H9 (cell line): Measurements from ENCODE around the gene LAMP2. TPM values are rescaled to one million over a fixed set of nuclear protein-coding genes. Genes with fewer than 3 reads are reported as not detected.

Experiments
- DNase-seq: peaks from one replicate; pipeline ENCODE4 v3.0.0-alpha.2; 2017
- H2AFZ ChIP-seq: one replicate; pipeline ENCODE4 v1.6.1; 2013; ENCODE audit warnings: mild to moderate bottlenecking, low read length, control low read depth, moderate library complexity
- H2AK5ac ChIP-seq: 2 replicates; pipeline ENCODE4 v1.6.1; 2013; ENCODE audit warnings: low read length, control low read depth, mixed read lengths; ENCODE audit not compliant: insufficient read length
- H2BK120ac ChIP-seq: one replicate; pipeline ENCODE4 v1.6.1; 2013; ENCODE audit warnings: low read depth, mild to moderate bottlenecking, low read length, control low read depth, inconsistent platforms; ENCODE audit not compliant: poor library complexity, severe bottlenecking
- H2BK12ac ChIP-seq: 2 replicates; pipeline ENCODE4 v1.6.1; 2013; ENCODE audit warnings: low read length, control low read depth, mixed read lengths, low read depth; ENCODE audit not compliant: insufficient read length
- H2BK15ac ChIP-seq: 2 replicates; pipeline ENCODE4 v1.6.1; 2013; ENCODE audit warnings: low read depth, low read length, control low read depth
- H2BK20ac ChIP-seq: one replicate; pipeline ENCODE4 v1.6.1; 2013; ENCODE audit warnings: low read depth, mild to moderate bottlenecking, low read length, control low read depth, inconsistent platforms; ENCODE audit not compliant: poor library complexity, severe bottlenecking
- H2BK5ac ChIP-seq: 2 replicates; pipeline ENCODE4 v1.6.1; 2013; ENCODE audit warnings: low read length, control low read depth, mixed read lengths; ENCODE audit not compliant: insufficient read length
- H3K14ac ChIP-seq: 2 replicates; pipeline ENCODE4 v1.6.1; 2013; ENCODE audit warnings: low read length, control low read depth; ENCODE audit not compliant: insufficient read depth
- H3K18ac ChIP-seq: 2 replicates; pipeline ENCODE4 v1.6.1; 2013; ENCODE audit warnings: low read depth, mild to moderate bottlenecking, mixed read lengths, low read length, control low read depth; ENCODE audit not compliant: insufficient read length
- H3K23ac ChIP-seq: 2 replicates; pipeline ENCODE4 v1.6.1; 2013; ENCODE audit warnings: low read length, control low read depth, mixed read lengths, low read depth; ENCODE audit not compliant: insufficient read length
- H3K23me2 ChIP-seq: 2 replicates; pipeline ENCODE4 v1.6.1; 2013; ENCODE audit warnings: low read depth, mild to moderate bottlenecking, mixed read lengths, low read length, control low read depth; ENCODE audit not compliant: insufficient read length, poor library complexity, severe bottlenecking
- H3K27ac ChIP-seq: 2 replicates; pipeline ENCODE4 v1.5.1; 2013; ENCODE audit warnings: low read length, control low read depth, mixed read lengths, low read depth; ENCODE audit not compliant: insufficient read length
- H3K27me3 ChIP-seq: 2 replicates; pipeline ENCODE4 v1.6.1; 2013; ENCODE audit warnings: low read length, control low read depth, inconsistent platforms; ENCODE audit not compliant: insufficient read depth
- H3K4ac ChIP-seq: 2 replicates; pipeline ENCODE4 v1.6.1; 2013; ENCODE audit warnings: low read depth, mild to moderate bottlenecking, control low read depth, inconsistent platforms, low read length, moderate library complexity
- H3K4me1 ChIP-seq: 2 replicates; pipeline ENCODE4 v1.6.1; 2013; ENCODE audit warnings: low read length, control low read depth, inconsistent platforms; ENCODE audit not compliant: insufficient read depth
- H3K4me2 ChIP-seq: 2 replicates; pipeline ENCODE4 v1.6.1; 2013; ENCODE audit warnings: low read length, control low read depth, mixed read lengths; ENCODE audit not compliant: insufficient read length, insufficient read depth
- H3K56ac ChIP-seq: 2 replicates; pipeline ENCODE4 v1.6.1; 2013; ENCODE audit warnings: low read depth, mild to moderate bottlenecking, mixed read lengths, low read length, control low read depth; ENCODE audit not compliant: insufficient read length
- H3K79me1 ChIP-seq: 2 replicates; pipeline ENCODE4 v1.6.1; 2013; ENCODE audit warnings: low read depth, mild to moderate bottlenecking, moderate library complexity, low read length, control low read depth, inconsistent platforms; ENCODE audit not compliant: insufficient read depth, poor library complexity, severe bottlenecking
- H3K79me2 ChIP-seq: 2 replicates; pipeline ENCODE4 v1.6.1; 2013; ENCODE audit warnings: low read length, control low read depth, inconsistent platforms; ENCODE audit not compliant: insufficient read depth
- H3K9ac ChIP-seq: 2 replicates; pipeline ENCODE4 v1.6.1; 2013; ENCODE audit warnings: low read length, control low read depth, mixed read lengths; ENCODE audit not compliant: insufficient read length; ENCODE audit errors: extremely low read depth
- H3K9me3 ChIP-seq: one replicate; pipeline ENCODE4 v1.6.1; 2013; ENCODE audit warnings: low read depth, low read length, inconsistent platforms; ENCODE audit not compliant: control insufficient read depth
- H3T11ph ChIP-seq: one replicate; pipeline ENCODE4 v1.6.1; 2013; ENCODE audit warnings: mild to moderate bottlenecking, low read length, control low read depth, inconsistent platforms
- H4K20me1 ChIP-seq: one replicate; pipeline ENCODE4 v1.6.1; 2013; ENCODE audit not compliant: control insufficient read depth, insufficient read length, insufficient read depth
- H4K5ac ChIP-seq: 2 replicates; pipeline ENCODE4 v1.6.1; 2013; ENCODE audit warnings: low read depth, mild to moderate bottlenecking, mixed read lengths, low read length, control low read depth; ENCODE audit not compliant: insufficient read length
- H4K8ac ChIP-seq: replicated peaks from 2 replicates; pipeline ENCODE4 v1.6.1; 2013; ENCODE audit warnings: low read length, control low read depth, mixed read lengths, low read depth; ENCODE audit not compliant: insufficient read length
- H4K91ac ChIP-seq: 2 replicates; pipeline ENCODE4 v1.6.1; 2013; ENCODE audit warnings: low read depth, mild to moderate bottlenecking, moderate library complexity, mixed read lengths, low read length, control low read depth; ENCODE audit not compliant: insufficient read length
- H3K27ac Mint-ChIP-seq, 3 experiments: 2 replicates in 2 of 3; 3 replicates in 1 of 3; pipeline ENCODE4 v1.8.0; 2020 to 2021; ENCODE audit warnings: mixed read lengths in 3 of 3, mild to moderate bottlenecking in 1 of 3, moderate library complexity in 1 of 3
- H3K27me3 Mint-ChIP-seq: 2 replicates; pipeline ENCODE4 v1.8.0; 2021; ENCODE audit warnings: low read depth, mild to moderate bottlenecking, moderate library complexity, mixed read lengths
- H3K36me3 Mint-ChIP-seq, 3 experiments: 2 replicates in 2 of 3; 3 replicates in 1 of 3; pipeline ENCODE4 v1.8.0; 2020 to 2021; ENCODE audit warnings: low read depth in 3 of 3, mixed read lengths in 3 of 3; ENCODE audit not compliant: insufficient read depth in 1 of 3
- H3K4me1 Mint-ChIP-seq, 2 experiments: 2 replicates each; pipeline ENCODE4 v1.8.0; 2020; ENCODE audit warnings: mixed read lengths in 2 of 2
- H3K4me3 Mint-ChIP-seq, 2 experiments: 2 replicates in 1 of 2; 3 replicates in 1 of 2; pipeline ENCODE4 v1.8.0; 2020 to 2021; ENCODE audit warnings: mild to moderate bottlenecking in 2 of 2, mixed read lengths in 2 of 2, moderate library complexity in 1 of 2
- H3K9me3 Mint-ChIP-seq, 2 experiments: 2 replicates in 1 of 2; 3 replicates in 1 of 2; pipeline ENCODE4 v1.8.0; 2020; ENCODE audit warnings: mild to moderate bottlenecking in 2 of 2, mixed read lengths in 2 of 2, moderate library complexity in 1 of 2
- WGBS: extraction: QIAGEN DNeasy Blood & Tissue Kit; methylation state at CpG from one replicate; pipeline ENCODE4 v1.1.7; 2013; ENCODE audit warnings: missing lambda C conversion rate, low lambda C conversion rate, mixed read lengths; ENCODE audit not compliant: insufficient read length; ENCODE audit errors: extremely low coverage; 5-methylcytosine and 5-hydroxymethylcytosine counted together
- total RNA-seq: library from RNA; stranded (reverse); gene quantifications from 2 replicates; pipeline ENCODE4 v1.2.1, GENCODE V29; 2021
- TF ChIP-seq, protein P1 (sequence below): fragments of 200-600 bp; sonication (generic); conservative IDR thresholded peaks from 3 replicates; pipeline ENCODE4 v1.8.0; 2021; ENCODE audit warnings: antibody characterized with exemption, mild to moderate bottlenecking

The LAMP2 gene
- total RNA-seq, 1 experiment from 2014 or later: 27.7 TPM

DNA sequence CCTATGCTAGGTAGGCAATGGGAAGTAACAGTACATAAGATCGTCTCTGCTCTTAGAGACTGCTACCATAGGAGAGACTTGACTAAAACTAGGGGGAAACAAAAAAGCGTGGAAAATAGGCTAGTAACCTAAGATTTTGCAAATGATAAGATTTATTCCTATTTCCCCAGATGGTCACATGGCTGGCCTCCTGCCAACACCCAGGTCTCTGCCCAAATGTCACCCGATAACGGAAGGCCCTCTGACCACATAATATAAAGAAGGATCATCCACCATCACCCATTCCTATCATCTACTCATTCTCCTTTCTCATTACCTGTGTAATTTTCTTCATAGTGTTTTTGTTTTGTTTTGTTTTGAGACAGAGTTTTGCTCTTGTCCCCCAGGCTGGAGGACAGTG lies 4.7 kb downstream of the LAMP2 start:
- no peak overlapping the region for H3K23ac ChIP-seq
- no peak overlapping the region for H2BK120ac ChIP-seq
- TF ChIP-seq, protein P1, sequence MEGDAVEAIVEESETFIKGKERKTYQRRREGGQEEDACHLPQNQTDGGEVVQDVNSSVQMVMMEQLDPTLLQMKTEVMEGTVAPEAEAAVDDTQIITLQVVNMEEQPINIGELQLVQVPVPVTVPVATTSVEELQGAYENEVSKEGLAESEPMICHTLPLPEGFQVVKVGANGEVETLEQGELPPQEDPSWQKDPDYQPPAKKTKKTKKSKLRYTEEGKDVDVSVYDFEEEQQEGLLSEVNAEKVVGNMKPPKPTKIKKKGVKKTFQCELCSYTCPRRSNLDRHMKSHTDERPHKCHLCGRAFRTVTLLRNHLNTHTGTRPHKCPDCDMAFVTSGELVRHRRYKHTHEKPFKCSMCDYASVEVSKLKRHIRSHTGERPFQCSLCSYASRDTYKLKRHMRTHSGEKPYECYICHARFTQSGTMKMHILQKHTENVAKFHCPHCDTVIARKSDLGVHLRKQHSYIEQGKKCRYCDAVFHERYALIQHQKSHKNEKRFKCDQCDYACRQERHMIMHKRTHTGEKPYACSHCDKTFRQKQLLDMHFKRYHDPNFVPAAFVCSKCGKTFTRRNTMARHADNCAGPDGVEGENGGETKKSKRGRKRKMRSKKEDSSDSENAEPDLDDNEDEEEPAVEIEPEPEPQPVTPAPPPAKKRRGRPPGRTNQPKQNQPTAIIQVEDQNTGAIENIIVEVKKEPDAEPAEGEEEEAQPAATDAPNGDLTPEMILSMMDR: no peak
- peaks cover 7% of the 10 kb centered on the region; the same call in 1 of the 2 replicates for H3K79me2 ChIP-seq
- Mint-ChIP-seq H3K27me3 (peaks cover 1% of the 10 kb centered on the region), H3K27ac (no peak overlapping the region), H3K4me3 (no peak overlapping the region; a peak in 1 of 5 replicates), H3K9me3 (peaks cover 54% of the 10 kb centered on the region in 2 experiments), H3K36me3 (peaks cover 0 to 5% (median 4%) of the 10 kb centered on the region in 3 experiments; a peak in 3 of 7 replicates), H3K4me1 (peaks cover 4 to 10% of the 10 kb centered on the region in 2 experiments)
- no peak for DNase-seq
- no peak overlapping the region for H4K5ac ChIP-seq
- no peak overlapping the region for H2BK12ac ChIP-seq
- no peaks in the 10 kb centered on the region for H3K27me3 ChIP-seq
- H3K23me2 ChIP-seq: peaks cover 5% of the 10 kb centered on the region
- H3K56ac ChIP-seq: no peak overlapping the region
- no peak overlapping the region for H2BK15ac ChIP-seq
- H3K18ac ChIP-seq: no peak overlapping the region
- no peak overlapping the region for H3K4me2 ChIP-seq
- H3K27ac ChIP-seq: no peak overlapping the region
- H4K91ac ChIP-seq: no peak overlapping the region
- no peaks in the 10 kb centered on the region for H3K4me1 ChIP-seq
- H2AK5ac ChIP-seq: no peak overlapping the region
- no peak overlapping the region for H2AFZ ChIP-seq
- no peak overlapping the region for H3K14ac ChIP-seq
- H4K20me1 ChIP-seq: no peaks in the 10 kb centered on the region
- H2BK5ac ChIP-seq: no peak overlapping the region
- H3K9me3 ChIP-seq: peaks cover 2% of the 10 kb centered on the region
- no peak overlapping the region for H3K4ac ChIP-seq
- no peak overlapping the region for H4K8ac ChIP-seq
- no peaks in the 10 kb centered on the region for H3K79me1 ChIP-seq
- no peak overlapping the region for H3K9ac ChIP-seq
- H2BK20ac ChIP-seq: no peak overlapping the region
- no peak overlapping the region for H3T11ph ChIP-seq
- no CpG with 5 or more reads among the region's 4 CpGs for WGBS
